OCI-LY1 (cell line): ENCODE results near the gene POLD4.

Experiments
- H2AFZ ChIP-seq: fragments of 200-600 bp; sonication (generic), shearing (Covaris generic); 2 replicates; pipeline ENCODE4 v1.6.0; 2014; ENCODE audit warnings: antibody characterized with exemption, mild to moderate bottlenecking, low read length
- H3F3A ChIP-seq: fragments of 200-600 bp; sonication (generic), shearing (Covaris generic); 2 replicates; pipeline ENCODE4 v1.6.0; 2014; ENCODE audit warnings: mild to moderate bottlenecking, antibody characterized with exemption, low read length, moderate library complexity; ENCODE audit not compliant: insufficient read depth
- H3K27ac ChIP-seq: fragments of 200-600 bp; sonication (generic); 2 replicates; pipeline ENCODE4 v1.5.1; 2014; ENCODE audit warnings: low read length, mixed run types, mild to moderate bottlenecking, low read depth; ENCODE audit not compliant: poor library complexity, severe bottlenecking
- H3K27me3 ChIP-seq: fragments of 200-600 bp; sonication (generic); 2 replicates; pipeline ENCODE4 v1.6.0; 2014; ENCODE audit warnings: antibody characterized with exemption, mild to moderate bottlenecking, low read length, moderate library complexity; ENCODE audit not compliant: insufficient read depth
- H3K36me3 ChIP-seq: fragments of 200-600 bp; sonication (generic); 2 replicates; pipeline ENCODE4 v1.6.1; 2014; ENCODE audit warnings: mild to moderate bottlenecking, antibody characterized with exemption, low read length, moderate library complexity, mixed read lengths; ENCODE audit not compliant: insufficient read depth
- H3K4me1 ChIP-seq: fragments of 200-600 bp; sonication (generic); 2 replicates; pipeline ENCODE4 v1.5.1; 2014; ENCODE audit warnings: mild to moderate bottlenecking, low read length, moderate library complexity; ENCODE audit not compliant: insufficient read depth, severe bottlenecking
- H3K4me2 ChIP-seq: fragments of 200-600 bp; sonication (generic), shearing (Covaris generic); 2 replicates; pipeline ENCODE4 v1.6.1; 2014; ENCODE audit warnings: low read length
- H3K4me3 ChIP-seq: fragments of 200-600 bp; sonication (generic); 2 replicates; pipeline ENCODE4 v1.5.1; 2014; ENCODE audit warnings: low read length, low read depth, mild to moderate bottlenecking, mixed read lengths; ENCODE audit not compliant: poor library complexity, severe bottlenecking
- H3K79me2 ChIP-seq: fragments of 200-600 bp; shearing (Covaris generic); 2 replicates; pipeline ENCODE4 v1.6.1; 2016; ENCODE audit warnings: mixed run types, low read length, mixed read lengths; ENCODE audit not compliant: insufficient read depth
- H3K9ac ChIP-seq: fragments of 200-600 bp; sonication (generic), shearing (Covaris generic); 2 replicates; pipeline ENCODE4 v1.6.1; 2014; ENCODE audit warnings: mild to moderate bottlenecking, low read length, mixed read lengths
- H3K9me2 ChIP-seq: fragments of 200-600 bp; sonication (generic), shearing (Covaris generic); 2 replicates; pipeline ENCODE4 v1.6.1; 2014; ENCODE audit warnings: low read depth, mild to moderate bottlenecking, low read length, mixed read lengths
- H3K9me3 ChIP-seq: fragments of 200-600 bp; shearing (Covaris generic); 2 replicates; pipeline ENCODE4 v1.6.1; 2014; ENCODE audit warnings: low read length, mixed read lengths
- H4K20me1 ChIP-seq: fragments of 200-600 bp; sonication (generic), shearing (Covaris generic); 2 replicates; pipeline ENCODE4 v1.6.0; 2016; ENCODE audit warnings: mild to moderate bottlenecking, low read length; ENCODE audit not compliant: insufficient read depth
- CTCF ChIP-seq: fragments of 200-600 bp; sonication (generic), shearing (Covaris generic); IDR thresholded peaks from 2 replicates; pipeline ENCODE4 v1.5.1; 2017; ENCODE audit warnings: mild to moderate bottlenecking, antibody characterized with exemption, low read length, moderate library complexity, mixed read lengths
- EZH2 ChIP-seq: fragments of 200-600 bp; sonication (generic), shearing (Covaris generic); IDR thresholded peaks from 2 replicates; pipeline ENCODE4 v1.8.0; 2017; ENCODE audit warnings: borderline replicate concordance, mixed run types, mild to moderate bottlenecking, antibody characterized with exemption, low read length, moderate library complexity, mixed read lengths

The POLD4 gene

GRCh38 chr11:67301951-67302516, 51.3 kb downstream of the POLD4 start:
- Histone ChIP-seq H3K36me3 (peaks cover 52% of the 10 kb centered on the region), H3K9me3 (no peaks in the 10 kb centered on the region), H3K27me3 (no peaks in the 10 kb centered on the region), H3K27ac (no peak overlapping the region), H3K9me2 (no peaks in the 10 kb centered on the region), H3K9ac (no peak overlapping the region), H3K4me3 (no peak overlapping the region), H3K4me2 (no peak overlapping the region), H4K20me1 (no peaks in the 10 kb centered on the region), H3K4me1 (no peaks in the 10 kb centered on the region), H3F3A (no peaks in the 10 kb centered on the region), H3K79me2 (no peaks in the 10 kb centered on the region), H2AFZ (no peak overlapping the region)
- TF ChIP-seq CTCF, result no peak
- TF ChIP-seq EZH2, result no peak

DNA sequence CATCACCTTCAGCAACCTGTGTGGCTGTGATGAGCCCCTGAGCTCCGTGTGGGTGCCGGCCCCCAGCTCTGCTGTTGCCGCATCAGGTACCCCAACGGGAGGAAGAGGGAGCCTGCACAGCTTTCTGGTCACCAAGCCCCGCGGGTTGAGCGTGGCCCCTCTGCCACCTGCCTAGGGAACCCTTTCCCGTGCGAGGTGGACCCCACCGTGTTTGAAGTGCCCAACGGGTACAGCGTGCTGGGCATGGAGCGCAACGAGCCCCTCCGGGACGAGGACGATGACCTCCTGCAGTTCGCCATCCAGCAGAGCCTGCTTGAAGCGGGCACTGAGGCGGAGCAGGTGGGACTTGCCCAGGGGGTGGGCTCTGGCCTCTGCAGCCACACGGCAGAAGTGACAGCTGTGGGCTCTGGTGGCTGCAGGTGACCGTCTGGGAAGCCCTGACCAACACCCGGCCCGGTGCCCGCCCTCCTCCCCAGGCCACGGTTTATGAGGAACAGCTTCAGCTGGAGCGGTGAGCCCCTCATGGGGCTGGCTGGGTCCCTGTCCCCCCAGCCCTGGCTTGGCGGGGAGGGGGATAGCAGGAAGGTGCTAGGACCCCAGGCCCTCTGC, 51.9 kb downstream of the POLD4 start:
- Histone ChIP-seq H3K27me3 (no peaks in the 10 kb centered on the region), H3K4me3 (no peak overlapping the region), H3F3A (no peaks in the 10 kb centered on the region), H3K4me2 (no peak overlapping the region), H3K9me3 (no peaks in the 10 kb centered on the region), H3K9me2 (no peaks in the 10 kb centered on the region), H3K9ac (no peak overlapping the region), H3K36me3 (peaks cover 58% of the 10 kb centered on the region), H4K20me1 (no peaks in the 10 kb centered on the region), H2AFZ (no peak overlapping the region), H3K4me1 (no peaks in the 10 kb centered on the region), H3K79me2 (no peaks in the 10 kb centered on the region), H3K27ac (no peak overlapping the region)
- TF ChIP-seq CTCF (no peak), EZH2 (no peak)
